ENCODE measurements around the gene SYT15.

SYT15 gene

GRCh38 chr10:46553238-46554049 is 25.5 kb upstream of the SYT15 start:
- TF ChIP-seq TAF1 (IDR thresholded peaks at IDR 0.05; ENCODE audit: borderline replicate concordance, low read depth, low read length) = no peak
- TF ChIP-seq POLR2A (IDR thresholded peaks at IDR 0.05; ENCODE audit: low read depth, low read length) = no peak
- TF ChIP-seq POLR2AphosphoS5 (IDR thresholded peaks at IDR 0.05; ENCODE audit: low read depth, low read length) = no peak
- no peak for DNase-seq (ENCODE audit: insufficient read length)
- FAIRE-seq = no peak

- DNase-seq (ENCODE audit: insufficient read length) (no peak), FAIRE-seq (no peak)
- TF ChIP-seq TAF1 (IDR thresholded peaks at IDR 0.05; ENCODE audit: borderline replicate concordance, low read depth, low read length) = no peak
- TF ChIP-seq POLR2A (IDR thresholded peaks at IDR 0.05; ENCODE audit: low read depth, low read length) = no peak
- TF ChIP-seq POLR2AphosphoS5 (IDR thresholded peaks at IDR 0.05; ENCODE audit: low read depth, low read length) = no peak
These were observed 24.7 kb upstream of the SYT15 start for GRCh38 chr10:46554166-46554781.

GRCh38 chr10:46555366-46555712 is 23.6 kb upstream of the SYT15 start:
- FAIRE-seq = no peak
- TF ChIP-seq POLR2AphosphoS5 (IDR thresholded peaks at IDR 0.05; ENCODE audit: low read depth, low read length) = no peak
- no peak for TF ChIP-seq POLR2A (IDR thresholded peaks at IDR 0.05; ENCODE audit: low read depth, low read length)
- TF ChIP-seq TAF1 (IDR thresholded peaks at IDR 0.05; ENCODE audit: borderline replicate concordance, low read depth, low read length) = no peak
- DNase-seq (ENCODE audit: insufficient read length) = no peak

DNA sequence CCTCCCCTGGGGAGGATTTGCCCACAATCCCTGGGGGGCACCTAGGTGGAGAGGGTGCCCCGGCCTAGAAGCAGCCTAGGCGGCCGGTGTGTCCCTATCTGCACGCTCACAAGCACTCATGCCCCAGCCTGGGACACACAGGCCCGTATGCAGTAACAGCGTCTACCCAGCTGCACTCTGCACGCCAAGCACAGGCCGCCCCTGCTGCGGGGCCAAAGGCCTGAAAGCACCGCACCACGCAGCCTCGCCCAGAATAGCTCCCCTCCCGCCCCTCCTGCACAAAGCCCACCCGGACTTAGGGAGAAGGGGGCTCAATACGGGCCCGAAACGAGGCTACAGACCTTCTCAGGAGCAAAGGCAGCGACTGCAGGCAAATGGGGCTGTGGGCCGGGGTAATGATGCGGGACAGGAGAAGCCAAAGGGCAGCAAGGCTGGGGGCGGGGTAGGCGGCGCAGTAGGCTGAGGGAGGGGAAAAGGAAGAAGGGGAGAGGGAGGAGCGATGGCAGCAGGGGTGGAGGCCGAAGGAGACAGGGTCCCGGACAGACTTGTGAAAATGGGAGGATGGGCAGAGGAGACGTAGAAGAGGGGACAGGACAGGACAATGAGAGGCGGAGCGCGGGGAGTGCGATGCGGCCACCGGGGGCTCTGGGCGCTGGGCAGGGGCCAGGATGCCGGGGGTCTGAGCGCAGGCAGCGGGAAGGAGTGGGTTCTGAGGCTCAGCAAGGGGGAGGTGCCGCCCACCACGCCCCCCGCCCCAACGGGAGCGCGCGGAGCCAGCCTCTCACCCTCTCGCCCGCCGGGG is 23.0 kb upstream of the SYT15 start:
- TF ChIP-seq TAF1 (IDR thresholded peaks at IDR 0.05; ENCODE audit: borderline replicate concordance, low read depth, low read length) = no peak
- TF ChIP-seq POLR2AphosphoS5 (IDR thresholded peaks at IDR 0.05; ENCODE audit: low read depth, low read length) = no peak
- TF ChIP-seq POLR2A (IDR thresholded peaks at IDR 0.05; ENCODE audit: low read depth, low read length) = no peak
- FAIRE-seq = no peak
- no peak for DNase-seq (ENCODE audit: insufficient read length)

DNA sequence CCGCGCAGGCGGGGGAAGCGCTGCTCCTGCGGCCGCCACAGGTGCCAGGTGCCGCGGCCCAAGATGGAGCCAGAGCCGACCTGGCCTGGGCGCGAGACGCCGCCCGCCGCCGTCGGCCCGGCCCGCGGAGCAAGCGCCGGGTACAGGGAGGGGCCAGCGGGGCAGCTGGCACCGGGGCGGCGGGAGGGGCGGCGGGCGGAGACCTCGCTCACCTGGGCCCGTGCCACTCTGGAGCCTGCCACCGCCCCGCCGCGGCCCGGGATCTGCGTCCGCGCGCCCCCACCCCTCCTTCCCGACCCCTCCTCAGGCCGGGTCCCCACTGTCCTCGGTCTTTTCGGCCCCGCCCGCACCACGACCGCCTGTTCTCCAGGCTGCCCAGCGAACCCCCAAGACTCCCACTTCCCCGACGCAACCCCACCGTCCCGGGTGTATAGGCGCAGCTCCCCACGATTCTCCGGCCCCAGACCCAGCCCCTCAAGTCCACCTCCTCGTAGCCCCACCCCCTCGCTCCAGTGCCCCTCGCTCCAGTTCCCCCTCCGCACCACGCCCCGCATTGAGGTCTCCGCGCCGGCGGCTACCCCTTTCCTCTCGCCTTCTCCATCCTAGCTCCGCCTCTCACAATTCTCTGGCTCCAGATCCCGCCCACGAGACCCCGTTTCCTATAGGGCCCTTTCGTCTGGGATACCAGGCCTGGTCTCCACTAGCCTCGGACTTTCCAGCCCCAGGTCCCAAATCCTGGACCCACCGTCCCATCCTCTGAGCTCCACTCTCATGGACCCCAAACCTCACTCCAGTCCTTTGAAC is 22.2 kb upstream of the SYT15 start, which contains the start of gene GPRIN2:
TSS of gene GPRIN2 (minus strand) at position 144 of the 804 bp plus-strand sequence. CDS start 5,922 bp downstream, outside the sequence.
- FAIRE-seq (no peak), DNase-seq (ENCODE audit: insufficient read length) (no peak)
- TF ChIP-seq POLR2A (IDR thresholded peaks at IDR 0.05; ENCODE audit: low read depth, low read length) (no peak), TAF1 (IDR thresholded peaks at IDR 0.05; ENCODE audit: borderline replicate concordance, low read depth, low read length) (no peak), POLR2AphosphoS5 (IDR thresholded peaks at IDR 0.05; ENCODE audit: low read depth, low read length) (no peak)

DNA sequence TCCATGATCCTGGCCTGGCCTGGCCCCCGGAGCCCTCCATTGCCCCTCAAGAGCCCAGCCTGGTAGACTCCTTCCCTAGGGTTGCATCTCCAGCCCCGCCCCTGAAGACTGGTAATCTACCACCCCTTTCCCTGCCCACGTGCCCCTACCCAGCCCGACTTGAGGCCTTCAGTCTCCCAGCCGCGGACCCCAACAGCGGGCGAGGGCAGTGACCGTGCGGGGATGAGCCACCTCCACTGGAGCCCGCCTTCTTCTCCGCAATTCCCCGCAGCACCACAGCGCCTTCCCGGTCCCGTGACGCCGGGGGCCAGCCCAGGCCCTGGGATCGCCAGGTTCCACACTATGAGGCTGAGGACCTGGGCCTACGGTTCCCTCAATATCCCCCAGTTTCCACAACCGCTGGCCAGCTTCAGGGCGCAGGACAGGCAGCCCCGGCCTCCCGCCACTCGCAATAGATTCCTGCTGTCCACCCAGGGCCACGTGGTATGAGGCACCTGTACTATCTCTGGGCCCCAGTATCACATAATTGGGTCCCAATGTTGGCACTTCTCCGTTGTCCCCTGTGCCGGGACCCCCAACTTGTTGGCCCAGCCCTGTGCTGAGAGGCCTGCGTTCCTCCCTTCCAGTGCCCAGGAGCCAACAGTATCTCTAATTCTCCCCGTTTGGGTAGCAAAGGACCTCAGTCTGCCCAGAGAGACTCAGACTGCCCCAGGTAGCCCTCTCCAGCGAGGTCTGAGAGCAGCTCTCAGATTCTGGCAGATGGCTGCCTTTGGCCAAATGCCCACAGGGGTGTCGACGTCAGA is 21.4 kb upstream of the SYT15 start:
- TF ChIP-seq POLR2AphosphoS5 (IDR thresholded peaks at IDR 0.05; ENCODE audit: low read depth, low read length) (no peak), POLR2A (IDR thresholded peaks at IDR 0.05; ENCODE audit: low read depth, low read length) (no peak), TAF1 (IDR thresholded peaks at IDR 0.05; ENCODE audit: borderline replicate concordance, low read depth, low read length) (no peak)
- FAIRE-seq (no peak), DNase-seq (ENCODE audit: insufficient read length) (no peak)

DNA sequence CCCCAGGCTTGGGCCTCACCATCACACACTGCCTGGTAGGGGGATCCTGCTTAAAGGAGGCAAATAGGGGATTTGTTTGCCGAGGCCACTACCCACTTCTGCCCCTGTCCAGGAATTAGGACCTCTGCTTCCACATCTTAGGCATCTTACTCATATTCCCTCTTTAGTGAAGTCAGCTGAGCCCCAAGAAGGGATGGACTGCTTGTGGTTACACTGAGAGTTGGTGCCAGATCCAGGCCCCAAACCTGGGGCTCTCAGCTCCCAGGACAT is 20.9 kb upstream of the SYT15 start:
- FAIRE-seq (no peak), DNase-seq (ENCODE audit: insufficient read length) (no peak)
- TF ChIP-seq POLR2AphosphoS5 (IDR thresholded peaks at IDR 0.05; ENCODE audit: low read depth, low read length) = no peak
- no peak for TF ChIP-seq TAF1 (IDR thresholded peaks at IDR 0.05; ENCODE audit: borderline replicate concordance, low read depth, low read length)
- TF ChIP-seq POLR2A (IDR thresholded peaks at IDR 0.05; ENCODE audit: low read depth, low read length) = no peak

GRCh38 chr10:46558392-46559185 is 20.3 kb upstream of the SYT15 start:
- FAIRE-seq (no peak), DNase-seq (ENCODE audit: insufficient read length) (no peak)
- TF ChIP-seq TAF1 (IDR thresholded peaks at IDR 0.05; ENCODE audit: borderline replicate concordance, low read depth, low read length) = no peak
- TF ChIP-seq POLR2A (IDR thresholded peaks at IDR 0.05; ENCODE audit: low read depth, low read length) = no peak
- no peak for TF ChIP-seq POLR2AphosphoS5 (IDR thresholded peaks at IDR 0.05; ENCODE audit: low read depth, low read length)

DNA sequence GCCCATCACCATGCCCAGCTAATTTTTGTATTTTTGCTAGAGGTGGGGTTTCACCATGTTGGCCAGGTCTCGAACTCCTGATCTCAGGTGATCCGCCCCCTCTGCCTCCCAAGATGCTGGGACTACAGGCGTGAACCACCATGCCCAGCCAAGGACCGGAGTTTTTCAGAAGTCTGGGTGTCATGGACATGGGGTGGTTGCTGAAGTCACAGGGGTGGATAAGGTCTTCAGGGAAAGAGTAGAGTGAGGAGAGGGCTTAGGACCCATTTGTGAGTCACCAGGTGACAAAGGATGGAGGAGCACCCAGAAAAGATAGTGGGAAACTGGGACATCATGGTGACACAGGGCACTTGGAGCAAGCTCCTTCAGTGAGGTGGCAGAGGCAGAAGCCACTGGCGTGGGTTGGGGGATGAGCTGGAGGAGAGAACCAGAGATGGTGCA is 19.7 kb upstream of the SYT15 start:
- DNase-seq (ENCODE audit: insufficient read length) (no peak), FAIRE-seq (no peak)
- TF ChIP-seq POLR2A (IDR thresholded peaks at IDR 0.05; ENCODE audit: low read depth, low read length) (no peak), TAF1 (IDR thresholded peaks at IDR 0.05; ENCODE audit: borderline replicate concordance, low read depth, low read length) (no peak), POLR2AphosphoS5 (IDR thresholded peaks at IDR 0.05; ENCODE audit: low read depth, low read length) (no peak)

DNA sequence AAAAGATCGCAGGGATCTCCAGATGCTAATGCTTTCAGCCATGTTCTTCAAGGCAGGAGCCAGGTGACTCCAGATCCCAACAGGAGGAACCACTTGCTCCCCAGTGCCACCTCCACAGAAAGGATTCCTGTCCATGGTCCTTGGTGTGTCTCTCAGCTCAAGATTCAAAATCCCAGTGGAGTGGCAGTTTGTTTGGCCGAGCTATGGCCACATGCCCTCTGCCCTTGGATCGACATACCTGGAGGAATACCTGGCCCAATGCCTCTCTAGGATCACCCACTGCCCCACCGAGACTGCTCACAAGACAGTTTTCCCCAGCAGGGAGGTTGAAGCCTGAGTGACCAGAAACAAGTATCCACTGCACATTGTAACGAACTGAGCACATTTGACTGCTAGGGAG is 18.5 kb upstream of the SYT15 start:
- FAIRE-seq (no peak), DNase-seq (ENCODE audit: insufficient read length) (no peak)

More for the DNA sequence above, 18.5 kb upstream of the SYT15 start:
- TF ChIP-seq POLR2AphosphoS5 (IDR thresholded peaks at IDR 0.05; ENCODE audit: low read depth, low read length) = no peak
- no peak for TF ChIP-seq POLR2A (IDR thresholded peaks at IDR 0.05; ENCODE audit: low read depth, low read length)
- no peak for TF ChIP-seq TAF1 (IDR thresholded peaks at IDR 0.05; ENCODE audit: borderline replicate concordance, low read depth, low read length)

Data from GM12892 (cell line).